Measurements from ENCODE around the gene SLC40A1. TPM values are rescaled to one million over a fixed set of nuclear protein-coding genes. Genes with fewer than 3 reads are reported as not detected.

Gene SLC40A1
- total and polyA plus RNA-seq, 2 donors from 2014 or later, result 45.8 to 78.4 TPM

DNA sequence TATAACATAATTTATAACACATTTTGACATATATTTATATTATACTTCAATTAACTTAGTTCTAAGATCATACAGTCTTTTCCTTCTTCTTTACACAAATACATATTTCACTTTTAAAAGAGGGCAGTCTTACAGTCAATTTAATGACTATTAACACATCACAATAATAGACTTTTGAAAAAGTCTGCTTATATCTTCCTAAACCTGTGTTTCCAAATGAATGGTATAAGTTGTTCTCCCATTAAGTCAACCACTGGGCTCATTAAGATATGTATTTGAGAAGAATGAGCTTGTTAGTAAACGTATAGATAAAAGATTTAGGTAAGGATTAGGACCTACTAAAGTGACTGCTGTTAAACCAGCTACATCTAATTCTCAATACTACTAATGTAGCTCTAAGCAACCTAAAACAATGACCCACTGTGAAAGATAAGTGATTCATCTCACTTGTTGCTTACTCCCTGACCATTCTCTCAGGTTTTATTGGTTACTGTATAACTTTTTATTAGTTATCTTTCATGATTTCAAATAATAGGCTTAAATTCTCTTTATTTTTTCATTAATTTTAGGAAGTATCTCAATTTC is 27.0 kb downstream of the SLC40A1 start:
- Histone ChIP-seq H3K27ac (ENCODE audit: low read depth in 2 of 2, low read length in 2 of 2) (no peak overlapping the region), H3K9me3 (ENCODE audit: control insufficient read depth in 2 of 3, insufficient read depth in 1 of 3, low read length in 3 of 3) (no peaks in the 10 kb centered on the region), H3K4me1 (ENCODE audit: control insufficient read depth in 2 of 3, insufficient read depth in 2 of 3, low read depth in 1 of 3, low read length in 3 of 3) (peaks cover 3 to 10% (median 8%) of the 10 kb centered on the region in 3 donors), H3K4me3 (ENCODE audit: low read length in 3 of 3) (no peak overlapping the region), H3K27me3 (ENCODE audit: control insufficient read depth, insufficient read depth, low read length) (no peaks in the 10 kb centered on the region), H3K9ac (ENCODE audit: low read length in 3 of 3) (no peak overlapping the region), H3K36me3 (ENCODE audit: control insufficient read depth in 2 of 3, insufficient read depth in 3 of 3, low read length in 3 of 3) (no peaks in the 10 kb centered on the region)
- intact Hi-C loops (cut with DNase I), result no loop called here
- DNase-seq (no peak), FAIRE-seq (no peak)
- TF ChIP-seq, protein P1, sequence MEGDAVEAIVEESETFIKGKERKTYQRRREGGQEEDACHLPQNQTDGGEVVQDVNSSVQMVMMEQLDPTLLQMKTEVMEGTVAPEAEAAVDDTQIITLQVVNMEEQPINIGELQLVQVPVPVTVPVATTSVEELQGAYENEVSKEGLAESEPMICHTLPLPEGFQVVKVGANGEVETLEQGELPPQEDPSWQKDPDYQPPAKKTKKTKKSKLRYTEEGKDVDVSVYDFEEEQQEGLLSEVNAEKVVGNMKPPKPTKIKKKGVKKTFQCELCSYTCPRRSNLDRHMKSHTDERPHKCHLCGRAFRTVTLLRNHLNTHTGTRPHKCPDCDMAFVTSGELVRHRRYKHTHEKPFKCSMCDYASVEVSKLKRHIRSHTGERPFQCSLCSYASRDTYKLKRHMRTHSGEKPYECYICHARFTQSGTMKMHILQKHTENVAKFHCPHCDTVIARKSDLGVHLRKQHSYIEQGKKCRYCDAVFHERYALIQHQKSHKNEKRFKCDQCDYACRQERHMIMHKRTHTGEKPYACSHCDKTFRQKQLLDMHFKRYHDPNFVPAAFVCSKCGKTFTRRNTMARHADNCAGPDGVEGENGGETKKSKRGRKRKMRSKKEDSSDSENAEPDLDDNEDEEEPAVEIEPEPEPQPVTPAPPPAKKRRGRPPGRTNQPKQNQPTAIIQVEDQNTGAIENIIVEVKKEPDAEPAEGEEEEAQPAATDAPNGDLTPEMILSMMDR (IDR thresholded peaks at IDR 0.05; ENCODE audit: borderline replicate concordance, extremely low read depth, insufficient read depth), result no peak

DNA sequence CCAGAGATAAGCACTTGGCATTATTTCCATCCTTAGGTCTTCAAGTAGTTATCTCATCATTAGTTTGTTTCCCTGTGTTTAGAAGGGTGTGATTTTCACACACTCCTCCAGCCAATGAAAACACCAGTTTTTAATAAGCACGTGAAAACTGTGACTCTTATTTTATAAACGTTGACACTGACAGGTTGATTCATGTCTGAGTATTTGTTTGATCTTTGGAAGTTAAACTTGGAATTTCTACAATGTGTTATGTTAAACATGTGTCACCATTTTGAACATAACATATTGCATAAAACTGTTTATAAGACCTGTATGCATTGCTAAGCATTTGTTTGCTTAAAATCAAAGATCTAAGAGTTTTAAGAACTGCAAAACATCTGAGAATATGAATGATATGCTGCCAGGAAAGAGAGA is 27.6 kb downstream of the SLC40A1 start:
- intact Hi-C loops (cut with DNase I), result no loop called here
- no peaks in the 10 kb centered on the region for H3K9me3 ChIP-seq (ENCODE audit: control insufficient read depth in 2 of 3, insufficient read depth in 1 of 3, low read length in 3 of 3)
- DNase-seq (peak in 2 of 5 donors; percentile 37 to 52), FAIRE-seq (no peak)
- TF ChIP-seq, protein P1 (IDR thresholded peaks at IDR 0.05; ENCODE audit: borderline replicate concordance, extremely low read depth, insufficient read depth), result no peak
- H3K36me3 ChIP-seq (ENCODE audit: control insufficient read depth in 2 of 3, insufficient read depth in 3 of 3, low read length in 3 of 3), result no peaks in the 10 kb centered on the region
- peaks cover 3 to 10% (median 4%) of the 10 kb centered on the region in 3 donors for H3K4me1 ChIP-seq (ENCODE audit: control insufficient read depth in 2 of 3, insufficient read depth in 2 of 3, low read depth in 1 of 3, low read length in 3 of 3)
- no peaks in the 10 kb centered on the region for H3K27me3 ChIP-seq (ENCODE audit: control insufficient read depth, insufficient read depth, low read length)
- H3K27ac ChIP-seq (ENCODE audit: low read depth in 2 of 2, low read length in 2 of 2), result no peak overlapping the region
- H3K9ac ChIP-seq (ENCODE audit: low read length in 3 of 3), result no peak overlapping the region
- H3K4me3 ChIP-seq (ENCODE audit: low read length in 3 of 3), result no peak overlapping the region

DNA sequence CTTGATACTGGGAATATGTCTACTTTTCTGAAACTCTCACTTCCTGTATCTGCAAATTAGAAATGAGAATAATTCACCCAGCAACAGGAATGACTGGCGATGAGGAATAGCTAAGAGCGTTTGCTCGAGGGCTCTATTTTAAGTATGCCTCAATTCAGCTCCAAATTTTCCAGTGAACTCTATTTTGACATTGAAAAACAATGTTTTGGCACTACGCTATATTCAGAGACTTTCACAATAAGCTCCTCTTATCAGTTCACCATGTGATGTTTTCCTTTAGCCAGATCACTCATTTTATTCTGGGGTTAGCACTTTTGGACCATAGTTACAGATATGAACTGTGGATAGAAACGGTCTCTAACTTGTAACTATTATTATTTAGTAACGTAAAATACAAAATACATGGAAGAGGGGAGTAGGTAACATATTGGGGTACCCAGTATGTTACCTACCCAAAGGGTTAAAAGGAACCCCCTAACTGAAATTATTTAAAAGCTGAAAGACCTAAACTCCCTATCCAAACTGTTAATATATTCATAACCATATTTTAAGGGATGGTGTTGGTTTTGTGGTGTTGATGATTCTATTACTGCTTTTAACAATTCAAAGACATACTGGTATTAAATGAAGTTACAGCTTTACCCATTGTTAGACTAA is 28.1 kb downstream of the SLC40A1 start:
- intact Hi-C loops (cut with DNase I), result no loop called here
- TF ChIP-seq, protein P1 (IDR thresholded peaks at IDR 0.05; ENCODE audit: borderline replicate concordance, extremely low read depth, insufficient read depth), result no peak
- peak; percentile 44 for FAIRE-seq
- Histone ChIP-seq H3K9ac (ENCODE audit: low read length in 3 of 3) (no peak overlapping the region), H3K4me3 (ENCODE audit: low read length in 3 of 3) (no peak overlapping the region), H3K27me3 (ENCODE audit: control insufficient read depth, insufficient read depth, low read length) (no peaks in the 10 kb centered on the region), H3K36me3 (ENCODE audit: control insufficient read depth in 2 of 3, insufficient read depth in 3 of 3, low read length in 3 of 3) (no peaks in the 10 kb centered on the region), H3K9me3 (ENCODE audit: control insufficient read depth in 2 of 3, insufficient read depth in 1 of 3, low read length in 3 of 3) (no peaks in the 10 kb centered on the region), H3K27ac (ENCODE audit: low read depth in 2 of 2, low read length in 2 of 2) (peak overlapping the region in 1 of 2 donors; percentile 57), H3K4me1 (ENCODE audit: control insufficient read depth in 2 of 3, insufficient read depth in 2 of 3, low read depth in 1 of 3, low read length in 3 of 3) (peaks cover 3 to 6% (median 4%) of the 10 kb centered on the region in 3 donors)
- peak in 1 of 5 donors; percentile 52 for DNase-seq

Data from kidney (tissue), 14 donors.